Measurements from ENCODE around the gene TNS3.
"Not testable (repeated sequence)": the region's sequence is repeated elsewhere in the genome, so short reads cannot be mapped to it uniquely, and the experiment has no call there.

TNS3 gene

GRCh38 chr7:47452295-47452694 lies 129.6 kb downstream of the TNS3 start:
- no peak for DNase-seq (ENCODE audit: low read depth)

DNA sequence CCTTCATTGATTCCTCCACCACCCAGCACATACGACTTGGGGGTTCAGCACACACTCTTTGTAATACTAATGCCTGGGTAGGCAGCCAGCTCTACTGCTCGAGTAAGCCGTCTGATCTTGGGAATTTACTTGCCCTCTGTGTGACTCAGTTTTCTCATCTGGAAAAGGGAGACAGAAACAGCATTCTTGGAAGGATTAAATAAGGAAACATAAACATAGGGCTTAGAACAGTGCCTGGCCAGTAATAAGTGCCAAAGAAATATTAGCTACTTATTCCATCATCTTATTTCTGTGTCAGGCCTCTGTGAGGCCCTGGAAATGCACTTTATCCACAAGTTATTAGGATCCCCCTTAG lies 130.1 kb downstream of the TNS3 start:
- no peak for DNase-seq (ENCODE audit: low read depth)

- DNase-seq (ENCODE audit: low read depth): no peak
These were observed 131.9 kb downstream of the TNS3 start for GRCh38 chr7:47449810-47450590.

- no peak for DNase-seq (ENCODE audit: low read depth)
These were observed 132.9 kb downstream of the TNS3 start for GRCh38 chr7:47448971-47449370.

DNA sequence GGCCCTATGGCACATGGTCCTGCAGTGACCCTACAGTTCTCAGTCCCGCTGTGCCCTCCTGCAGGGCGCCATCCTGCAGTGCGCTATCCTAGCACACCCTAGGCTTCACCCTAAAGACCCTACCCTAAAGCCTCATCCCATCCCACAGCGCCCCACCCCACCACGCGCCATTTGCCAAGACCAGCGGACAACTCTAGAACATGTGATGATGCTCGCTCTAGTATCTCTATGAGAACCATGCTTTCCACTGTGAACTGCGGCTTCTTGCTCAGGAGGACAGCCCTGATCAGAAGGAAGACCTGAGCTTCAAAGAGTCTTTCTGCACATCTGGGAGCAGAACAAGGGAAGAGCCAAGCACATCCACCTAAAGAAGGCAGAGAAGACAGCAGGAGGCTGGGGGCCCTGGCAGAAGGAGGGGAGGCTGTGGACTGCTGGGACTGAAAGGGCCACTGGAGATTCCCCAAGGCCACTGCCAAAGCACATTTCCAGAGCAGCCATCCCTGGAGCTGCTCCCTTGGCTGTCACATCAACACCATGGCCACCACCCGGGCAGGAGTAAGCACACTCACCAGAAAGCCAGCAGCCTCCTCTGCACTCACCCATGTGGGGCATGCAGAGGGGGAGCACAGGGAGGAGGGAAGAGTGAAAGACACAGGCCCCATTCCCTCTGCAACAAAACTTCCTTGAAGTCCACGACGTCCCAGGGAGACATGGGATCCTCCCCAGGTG lies 134.1 kb downstream of the TNS3 start:
- DNase-seq (ENCODE audit: low read depth): no peak

DNA sequence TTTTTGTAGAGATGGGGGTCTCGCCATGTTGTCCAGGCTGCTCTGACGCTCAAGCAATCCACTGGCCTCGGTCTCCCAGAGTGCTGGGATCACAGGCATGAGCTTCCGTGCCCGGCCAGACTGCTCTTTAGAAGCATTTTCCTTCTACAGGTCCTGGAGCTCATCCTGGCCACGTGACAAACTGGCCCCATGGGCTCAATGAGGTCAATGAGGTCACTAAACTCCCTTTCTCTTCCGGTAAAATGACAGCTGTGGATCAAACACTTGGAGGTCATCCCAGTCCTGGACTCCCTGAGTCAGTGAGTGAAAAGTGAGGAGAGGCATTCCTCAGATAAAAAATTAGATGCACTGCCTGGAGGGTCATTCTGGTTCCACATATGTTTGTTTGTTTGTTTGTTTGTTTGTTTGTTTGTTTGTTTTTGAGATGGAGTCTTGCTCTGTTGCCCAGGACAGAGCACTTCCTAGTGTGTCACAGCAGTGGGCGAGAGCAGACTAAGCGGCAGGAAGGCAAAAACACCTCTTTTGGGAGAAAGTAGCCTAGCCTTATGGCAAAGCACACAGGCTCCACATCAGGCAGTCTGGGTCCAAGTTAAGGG lies 134.9 kb downstream of the TNS3 start:
- no peak for DNase-seq (ENCODE audit: low read depth)

DNA sequence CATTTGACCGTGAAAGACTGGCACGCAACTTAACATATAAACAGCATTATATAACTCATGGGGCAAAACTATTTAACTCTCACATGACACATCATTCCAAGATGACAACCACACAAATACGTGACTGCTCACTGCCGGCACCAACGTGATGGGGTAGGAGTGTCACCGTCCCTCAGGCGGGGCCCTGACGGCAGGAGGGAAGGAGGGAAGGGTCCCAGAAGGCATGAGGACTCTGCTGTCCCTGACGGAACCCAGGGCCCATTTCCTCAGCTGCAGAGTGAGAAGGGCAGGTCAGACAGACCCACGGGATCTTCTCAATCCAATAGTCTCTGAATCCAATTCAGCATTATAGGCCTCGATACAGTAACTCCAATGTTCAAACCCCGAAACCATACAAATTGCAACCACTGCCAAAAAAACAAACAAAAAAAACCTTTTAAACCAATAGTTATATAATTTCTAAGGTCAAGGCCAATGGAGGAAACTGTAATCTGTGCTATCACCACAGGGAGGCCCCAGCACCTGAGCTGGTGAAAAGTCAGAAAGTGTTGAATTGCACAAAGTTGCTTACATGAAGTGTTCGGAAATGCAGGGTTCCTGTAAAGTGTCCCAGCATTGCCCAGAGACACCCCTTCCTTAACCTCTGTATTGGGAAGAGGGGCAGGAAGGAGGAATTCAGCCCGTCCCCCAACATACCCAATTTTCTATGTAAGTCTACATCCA lies 137.4 kb downstream of the TNS3 start:
- DNase-seq (ENCODE audit: low read depth): no peak

- DNase-seq (ENCODE audit: low read depth): no peak
These were observed 138.9 kb downstream of the TNS3 start for GRCh38 chr7:47443049-47443448.

DNA sequence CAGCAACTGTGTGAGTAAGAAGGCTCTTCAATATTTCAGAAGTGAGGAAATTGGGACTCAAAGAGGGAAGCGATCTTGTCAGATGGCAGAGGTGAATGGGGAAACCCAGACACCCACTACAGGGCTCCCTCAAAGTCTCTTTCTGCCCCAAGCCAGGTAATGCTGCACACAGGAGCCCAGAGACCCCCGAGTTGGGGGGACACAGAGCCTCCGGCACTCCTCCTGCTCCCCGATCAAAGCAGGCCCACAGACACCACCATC lies 139.4 kb downstream of the TNS3 start:
- DNase-seq (ENCODE audit: low read depth): no peak

DNA sequence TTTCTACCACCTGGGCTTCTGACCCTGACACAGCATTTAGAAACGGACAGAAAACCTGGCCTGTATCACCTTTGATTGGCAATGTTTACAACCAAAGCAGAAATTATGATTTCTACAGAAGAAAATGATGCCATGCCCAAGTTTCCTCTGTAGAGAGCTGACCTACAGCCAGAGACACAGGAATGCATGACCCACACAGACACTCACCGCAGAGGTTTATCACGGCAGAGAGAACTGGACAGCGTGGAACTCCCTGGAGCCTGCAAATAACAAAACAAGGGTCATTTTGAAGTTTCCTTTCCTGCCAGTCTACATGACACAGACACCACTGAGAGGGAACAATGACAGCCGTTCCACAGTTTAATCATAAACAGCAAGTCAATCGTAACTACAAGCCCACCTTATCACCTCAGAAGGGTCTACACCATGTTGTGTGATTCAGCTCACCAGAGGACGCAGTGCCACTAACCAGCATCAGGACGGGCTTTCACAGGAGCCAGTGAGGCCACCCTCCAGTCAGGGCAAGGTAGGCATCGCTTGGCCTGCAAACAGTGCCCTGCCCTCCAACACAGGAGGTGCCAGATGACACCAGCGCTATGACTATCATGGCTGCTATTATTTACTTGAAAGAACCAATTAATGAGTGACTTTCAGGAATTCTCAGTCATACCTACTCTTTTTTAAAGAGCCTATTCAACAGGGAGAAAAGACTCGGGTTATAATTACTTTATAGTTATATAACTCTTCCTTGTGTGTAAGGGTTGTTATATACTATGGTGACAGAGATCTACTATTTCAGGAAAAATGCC lies 139.9 kb downstream of the TNS3 start:
- DNase-seq (ENCODE audit: low read depth): no peak

- not testable (repeated sequence) for DNase-seq (ENCODE audit: low read depth)
These were observed 140.9 kb downstream of the TNS3 start for GRCh38 chr7:47441048-47441447.

DNA sequence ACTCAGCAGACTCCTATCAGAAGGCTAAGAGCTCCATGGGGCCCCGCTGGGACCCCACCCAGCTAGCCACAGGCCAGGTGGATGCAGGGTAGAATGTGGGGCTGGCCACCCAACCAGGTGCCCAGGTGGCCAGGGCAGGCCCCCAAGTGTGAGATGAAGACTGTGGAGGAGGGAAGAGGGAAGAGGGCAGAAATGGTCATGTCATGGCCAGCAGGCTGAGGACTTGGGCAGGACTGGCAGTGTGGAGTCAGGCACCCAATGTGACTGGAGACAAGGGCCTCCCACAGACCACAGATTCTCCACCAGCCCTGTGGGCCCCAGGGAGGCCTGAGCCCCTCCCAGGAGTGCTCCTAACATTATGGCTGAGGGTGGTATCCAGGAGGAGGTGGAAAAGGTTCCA lies 141.6 kb downstream of the TNS3 start:
- DNase-seq (ENCODE audit: low read depth): no peak

DNA sequence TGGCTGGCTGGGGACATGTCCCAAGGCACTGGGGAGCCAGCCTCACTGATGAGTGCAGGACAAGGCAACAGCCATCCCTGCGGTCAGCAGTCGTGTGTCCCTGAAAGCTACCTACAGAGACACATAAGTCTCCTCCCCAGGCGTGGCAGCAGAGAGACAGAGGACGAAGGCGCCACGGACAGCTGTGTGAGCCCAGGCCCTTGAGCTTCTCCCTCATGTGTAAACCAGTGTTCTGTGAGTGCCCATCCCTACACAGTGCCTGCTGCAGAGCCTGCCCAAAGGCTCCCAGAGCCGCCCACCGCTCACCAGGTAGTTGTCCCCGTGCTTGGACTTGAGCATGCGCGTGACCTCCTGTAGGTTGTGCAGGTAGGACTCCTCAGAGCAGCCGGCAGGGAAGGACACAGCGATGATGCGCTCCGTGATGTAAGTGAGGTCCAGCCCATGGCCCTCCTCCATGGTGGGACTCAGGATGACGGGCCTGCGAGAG lies 142.7 kb downstream of the TNS3 start:
- no peak for DNase-seq (ENCODE audit: low read depth)

DNA sequence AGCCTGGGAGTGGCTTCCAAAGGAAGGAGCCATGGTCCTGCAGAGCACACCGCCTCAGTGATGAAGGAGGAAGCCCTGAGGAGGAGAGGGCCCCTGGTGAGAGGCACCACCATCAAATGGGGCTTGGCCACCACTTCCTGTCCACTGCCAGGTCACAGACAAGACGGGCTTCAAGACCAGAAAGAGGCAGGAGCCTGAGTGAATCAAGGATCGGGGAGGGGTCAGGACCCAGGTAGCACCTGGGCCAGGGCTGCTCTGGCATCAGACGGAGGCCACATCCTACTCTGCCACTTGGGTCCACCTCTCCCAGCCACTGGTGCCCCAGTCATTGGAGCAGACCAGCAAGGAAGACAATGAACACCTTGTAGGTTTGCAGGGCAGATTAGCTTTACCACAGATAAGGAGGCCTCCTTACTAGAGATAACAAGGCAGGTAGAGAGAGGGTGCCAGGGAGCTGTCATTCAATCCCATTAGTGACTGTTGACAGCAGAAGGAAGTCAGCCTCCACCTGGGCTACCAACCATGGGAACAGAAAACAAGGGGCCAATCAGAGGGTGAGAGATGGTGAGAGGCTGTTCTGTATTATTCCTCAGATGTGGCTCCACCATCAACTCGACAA lies 143.4 kb downstream of the TNS3 start:
- DNase-seq (ENCODE audit: low read depth): no peak

GRCh38 chr7:47435889-47436312 lies 146.0 kb downstream of the TNS3 start:
- peak; percentile 60 for DNase-seq (ENCODE audit: low read depth)

DNA sequence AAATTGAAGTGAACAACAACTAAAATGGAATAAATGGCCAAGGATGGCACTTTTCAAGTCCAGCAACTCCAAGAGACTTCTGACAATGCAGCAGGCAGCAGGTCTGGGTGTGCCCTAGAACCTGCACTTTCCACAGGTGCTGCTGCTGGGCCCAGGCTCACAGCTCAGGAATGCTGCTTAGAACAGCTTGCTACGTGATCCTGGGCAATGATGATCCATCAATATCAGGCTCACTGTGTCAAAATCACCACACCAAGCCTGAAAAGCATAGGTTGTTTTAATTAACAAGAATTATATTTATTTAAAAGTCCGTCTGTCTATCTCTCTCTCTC lies 148.4 kb downstream of the TNS3 start:
- no peak for DNase-seq (ENCODE audit: low read depth)

- no peak for DNase-seq (ENCODE audit: low read depth)
These were observed 149.0 kb downstream of the TNS3 start for GRCh38 chr7:47432671-47433563.

DNA sequence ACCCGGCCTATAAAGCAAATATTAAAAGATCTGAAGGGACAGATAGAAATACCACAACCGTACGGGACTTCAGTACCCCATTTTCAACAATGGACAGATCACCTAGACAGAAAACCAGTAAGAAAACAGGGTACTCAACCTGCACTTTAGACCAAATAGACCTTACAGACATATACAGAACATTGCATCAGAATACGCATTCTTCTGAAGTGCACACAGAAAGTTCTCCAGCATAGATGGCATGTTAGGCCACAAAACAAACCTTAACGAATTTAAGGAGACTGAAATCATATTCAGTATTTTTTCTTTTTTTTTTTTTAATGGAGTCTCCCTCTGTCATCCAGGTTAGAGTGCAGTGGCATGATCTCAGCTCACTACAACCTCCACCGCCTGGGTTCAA lies 151.5 kb downstream of the TNS3 start:
- no peak for DNase-seq (ENCODE audit: low read depth)

- DNase-seq (ENCODE audit: low read depth): no peak
These were observed 153.0 kb downstream of the TNS3 start for GRCh38 chr7:47428768-47429472.

Measured in GM04504 (cell line).